Body of pancreas (tissue), 4 donors: Measurements from ENCODE around the gene KRTAP10-4.

Experiments used
- CTCF ChIP-seq, 7 experiments: fragments of 450-650 bp in 4 of 7; fragments of 200-600 bp in 3 of 7; sonication (generic) in 3 of 7; IDR thresholded peaks; one replicate each; pipeline ENCODE4 v1.5.1; 2016 to 2019; ENCODE audit warnings: antibody characterized with exemption in 7 of 7
- POLR2A ChIP-seq, 3 donors: fragments of 450-650 bp; IDR thresholded peaks; one replicate each; pipeline ENCODE4 v1.6.1; 2016; ENCODE audit warnings: antibody characterized with exemption in 3 of 3, mild to moderate bottlenecking in 2 of 3

DNA sequence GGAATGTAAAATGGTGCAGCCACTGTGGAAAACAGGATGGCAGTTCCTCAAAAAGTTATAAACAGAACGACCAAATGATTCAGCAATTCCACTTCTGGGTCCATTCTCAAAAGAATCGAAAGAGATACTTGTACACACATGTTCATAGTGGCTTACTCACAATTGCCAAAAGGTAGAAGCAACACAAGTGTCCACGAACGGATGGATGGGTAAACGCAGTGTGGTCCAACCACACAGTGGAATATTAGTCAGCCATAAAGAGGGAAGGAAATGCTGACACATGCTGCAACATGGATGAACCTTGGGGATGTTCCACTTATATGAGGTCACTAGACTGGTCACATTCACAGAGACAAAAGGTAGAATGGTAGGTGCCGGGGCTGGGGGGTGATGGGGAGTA, 38.8 kb upstream of the KRTAP10-4 start:
- TF ChIP-seq CTCF (IDR thresholded peaks at IDR 0.05) (no peak), POLR2A (IDR thresholded peaks at IDR 0.05) (no peak)
